Choroid plexus epithelial cell (primary cell): ENCODE data around the gene ACADSB.

ENCODE experiments used
- DNase-seq: peaks from one replicate; pipeline ENCODE4 v3.0.0-alpha.2; 2010; ENCODE audit warnings: low read depth
- H3K4me3 ChIP-seq: 2 replicates; pipeline ENCODE4 v1.5.1; 2011; ENCODE audit warnings: low read depth, mild to moderate bottlenecking, control low read depth, low read length, moderate library complexity
- TF ChIP-seq, protein P1 (sequence below): conservative IDR thresholded peaks from 2 replicates; pipeline ENCODE4 v1.5.1; 2011; ENCODE audit warnings: low read depth, mild to moderate bottlenecking, control low read depth, inconsistent platforms, low read length, moderate library complexity

ACADSB gene

DNA sequence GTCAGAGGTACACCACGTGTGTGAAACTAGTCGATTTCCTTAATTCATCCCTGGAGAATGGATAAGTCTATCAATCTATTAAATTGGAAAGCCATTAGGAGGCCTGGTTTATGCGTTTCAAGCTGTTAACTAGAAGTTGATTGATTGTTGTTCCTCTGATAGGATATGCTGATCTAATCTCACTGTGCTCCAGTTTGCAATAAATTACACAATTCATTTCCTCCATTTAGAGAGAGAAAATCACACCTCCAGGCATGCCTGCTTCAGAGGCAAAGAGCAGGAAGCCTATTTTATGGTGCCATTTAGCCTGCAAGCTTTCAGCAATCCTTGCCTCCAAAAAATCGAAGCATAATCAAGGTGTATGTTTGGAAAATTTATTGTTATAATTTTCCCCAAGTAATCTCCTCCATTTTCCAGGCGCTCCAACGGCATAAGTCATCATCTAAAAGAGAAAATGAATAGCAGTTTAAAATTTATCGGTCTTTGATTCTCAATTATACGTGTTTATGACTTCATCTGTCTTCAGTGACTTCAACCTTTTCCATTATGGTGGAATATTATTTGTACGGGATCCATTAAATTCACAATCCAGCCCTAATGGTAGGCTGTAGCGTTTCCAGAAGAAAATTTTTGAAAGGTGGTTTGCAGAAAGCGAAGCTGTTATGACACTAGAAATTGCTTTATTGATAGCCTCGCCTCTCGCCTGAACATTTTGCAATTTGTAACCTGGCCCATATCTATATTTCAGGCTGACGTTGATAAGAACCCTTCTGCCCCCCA is 84.0 kb downstream of the ACADSB start:
- DNase-seq: no peak
- TF ChIP-seq, protein P1, sequence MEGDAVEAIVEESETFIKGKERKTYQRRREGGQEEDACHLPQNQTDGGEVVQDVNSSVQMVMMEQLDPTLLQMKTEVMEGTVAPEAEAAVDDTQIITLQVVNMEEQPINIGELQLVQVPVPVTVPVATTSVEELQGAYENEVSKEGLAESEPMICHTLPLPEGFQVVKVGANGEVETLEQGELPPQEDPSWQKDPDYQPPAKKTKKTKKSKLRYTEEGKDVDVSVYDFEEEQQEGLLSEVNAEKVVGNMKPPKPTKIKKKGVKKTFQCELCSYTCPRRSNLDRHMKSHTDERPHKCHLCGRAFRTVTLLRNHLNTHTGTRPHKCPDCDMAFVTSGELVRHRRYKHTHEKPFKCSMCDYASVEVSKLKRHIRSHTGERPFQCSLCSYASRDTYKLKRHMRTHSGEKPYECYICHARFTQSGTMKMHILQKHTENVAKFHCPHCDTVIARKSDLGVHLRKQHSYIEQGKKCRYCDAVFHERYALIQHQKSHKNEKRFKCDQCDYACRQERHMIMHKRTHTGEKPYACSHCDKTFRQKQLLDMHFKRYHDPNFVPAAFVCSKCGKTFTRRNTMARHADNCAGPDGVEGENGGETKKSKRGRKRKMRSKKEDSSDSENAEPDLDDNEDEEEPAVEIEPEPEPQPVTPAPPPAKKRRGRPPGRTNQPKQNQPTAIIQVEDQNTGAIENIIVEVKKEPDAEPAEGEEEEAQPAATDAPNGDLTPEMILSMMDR: no peak
- no peak overlapping the region for H3K4me3 ChIP-seq

DNA sequence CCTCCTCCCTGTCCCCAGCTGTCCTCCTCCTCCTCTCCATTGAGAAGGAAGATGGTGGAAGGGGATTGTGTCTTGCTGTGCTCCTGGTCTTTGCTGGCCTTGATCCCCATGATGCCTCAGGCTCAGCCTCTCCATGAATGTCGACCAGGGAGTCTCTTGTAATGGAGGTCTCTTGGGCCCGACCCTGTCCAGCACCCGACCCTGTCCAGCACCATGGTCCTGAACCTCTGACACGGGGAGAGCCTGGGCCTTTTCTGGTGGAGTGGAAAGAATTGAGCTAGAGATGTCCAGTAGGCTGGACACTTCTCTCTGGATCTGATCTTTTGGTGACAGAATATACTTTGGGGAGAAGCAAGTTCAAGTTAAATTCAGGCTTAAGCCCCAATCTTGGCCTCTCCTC is 84.7 kb downstream of the ACADSB start:
- TF ChIP-seq, protein P1: no peak
- no peak overlapping the region for H3K4me3 ChIP-seq

DNA sequence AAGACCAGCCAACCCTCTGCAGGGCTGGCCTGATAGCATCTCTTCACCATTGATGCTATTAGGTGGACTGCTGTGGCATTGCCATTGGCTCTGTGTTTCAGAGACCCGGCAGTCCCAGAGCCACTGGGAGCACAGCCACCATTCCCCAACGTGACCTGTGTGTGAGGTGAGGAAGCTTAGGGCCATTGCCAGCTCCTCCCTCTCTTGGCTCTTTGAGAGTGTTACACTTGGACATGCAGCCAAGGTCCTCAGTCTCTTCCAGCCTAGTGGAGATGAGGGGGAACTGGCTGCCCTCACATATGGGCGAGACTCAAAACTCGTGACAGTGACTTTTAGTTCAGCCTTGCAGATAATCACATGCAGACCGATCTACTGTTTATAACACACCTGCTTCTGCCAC is 87.6 kb downstream of the ACADSB start:
- no peak overlapping the region for H3K4me3 ChIP-seq
- TF ChIP-seq, protein P1: no peak
- no peak for DNase-seq

More for the DNA sequence above, 84.7 kb downstream of the ACADSB start:
- DNase-seq: no peak

DNA sequence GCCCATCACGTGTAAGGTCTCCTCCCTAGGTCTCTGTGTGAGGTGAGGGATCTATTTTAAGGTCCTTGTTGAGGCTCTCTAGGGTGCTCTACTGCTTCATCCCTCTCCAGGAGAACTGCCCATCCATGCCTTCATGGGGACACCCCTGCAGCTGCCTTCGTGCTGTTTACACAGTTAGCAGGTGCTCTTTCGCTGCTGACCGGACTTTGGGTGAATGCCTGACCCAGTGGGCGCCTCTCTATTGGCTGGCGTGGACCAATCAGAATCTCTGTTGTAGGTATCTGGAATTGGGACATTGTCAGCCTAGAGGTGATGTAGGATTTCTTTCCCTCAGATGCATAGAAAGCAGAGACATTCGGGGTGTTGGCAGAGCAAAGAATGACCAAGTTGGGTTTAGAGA is 88.2 kb downstream of the ACADSB start:
- no peak for DNase-seq
- H3K4me3 ChIP-seq: no peak overlapping the region
- TF ChIP-seq, protein P1: no peak

DNA sequence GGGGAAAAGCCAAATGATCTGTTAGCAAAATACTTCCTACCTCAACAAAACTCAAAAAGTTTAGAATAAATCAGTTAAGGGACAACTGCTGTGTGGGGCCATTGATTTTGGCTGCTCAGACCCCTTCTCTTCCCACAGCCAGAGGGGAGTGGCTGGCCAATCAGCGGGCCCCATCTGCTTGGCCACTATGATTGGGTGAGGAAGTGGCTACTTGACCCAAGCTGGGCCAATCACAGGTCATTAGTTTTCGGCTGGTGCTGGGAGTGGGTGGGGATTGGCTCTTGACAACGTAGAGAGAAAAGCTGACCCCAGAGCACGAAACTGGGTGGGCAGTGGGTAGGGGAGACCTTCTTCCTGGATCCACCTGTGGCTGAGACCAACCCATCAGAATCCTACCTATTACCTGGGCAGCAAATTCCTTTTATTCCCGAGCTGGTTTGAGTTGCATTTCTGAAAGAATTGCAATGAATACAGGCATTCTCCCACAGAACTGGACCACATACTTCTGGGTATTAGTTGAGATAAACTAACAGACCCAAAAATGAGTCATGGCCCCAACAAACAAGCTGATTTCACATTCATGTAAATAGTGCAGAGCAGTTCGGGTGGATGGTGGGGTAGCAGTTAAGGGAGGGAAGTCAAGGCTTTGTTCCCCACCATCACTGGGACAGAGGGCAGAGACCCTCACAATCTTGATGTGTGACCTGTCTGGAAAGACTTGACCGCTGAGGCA is 91.4 kb downstream of the ACADSB start:
- TF ChIP-seq, protein P1: no peak
- H3K4me3 ChIP-seq: no peak overlapping the region
- DNase-seq: no peak

DNA sequence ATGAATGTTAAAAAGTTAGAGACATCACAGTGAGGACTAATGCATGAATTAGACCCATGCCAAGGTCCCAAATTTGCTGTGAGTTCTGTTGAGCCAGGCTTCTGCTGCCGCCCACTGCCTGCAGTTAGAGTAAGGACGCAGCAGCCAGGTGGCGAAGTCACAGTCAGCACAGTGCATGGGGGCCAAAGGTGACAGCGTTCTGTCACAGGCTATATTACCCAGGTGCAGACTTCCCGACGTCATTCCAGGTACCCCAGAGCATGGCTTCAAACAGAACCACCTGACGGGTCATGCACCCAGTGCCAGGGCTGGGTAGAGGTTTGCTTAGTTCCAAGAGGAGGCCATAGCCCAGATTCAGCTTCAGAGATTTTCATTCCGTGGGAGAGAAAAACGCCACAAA is 93.1 kb downstream of the ACADSB start:
- DNase-seq: no peak
- TF ChIP-seq, protein P1: no peak
- no peak overlapping the region for H3K4me3 ChIP-seq
